Adipocyte (in vitro differentiated cells): Measurements from ENCODE around the gene LGR4.

Source experiments
- DNase-seq: peaks from one replicate; pipeline ENCODE4 v3.0.0-alpha.2; 2015; ENCODE audit warnings: low read depth
- H3K27me3 ChIP-seq: replicated peaks from 2 replicates; pipeline ENCODE4 v1.7.0; 2013; ENCODE audit warnings: mild to moderate bottlenecking, low read length, moderate library complexity; ENCODE audit not compliant: control insufficient read depth, insufficient read depth
- H3K36me3 ChIP-seq: 2 replicates; pipeline ENCODE4 v1.7.0; 2013; ENCODE audit warnings: low read length, mild to moderate bottlenecking, moderate library complexity; ENCODE audit not compliant: control insufficient read depth, insufficient read depth, severe bottlenecking
- H3K4me1 ChIP-seq: 2 replicates; pipeline ENCODE4 v1.7.0; 2013; ENCODE audit warnings: mild to moderate bottlenecking, low read length, moderate library complexity; ENCODE audit not compliant: control insufficient read depth, insufficient read depth
- H3K4me3 ChIP-seq: 2 replicates; pipeline ENCODE4 v1.7.0; 2013; ENCODE audit warnings: mild to moderate bottlenecking, low read length, moderate library complexity
- H3K9ac ChIP-seq: 2 replicates; pipeline ENCODE4 v1.7.0; 2013; ENCODE audit warnings: mild to moderate bottlenecking, low read length, moderate library complexity
- H3K9me3 ChIP-seq: 2 replicates; pipeline ENCODE4 v1.7.0; 2013; ENCODE audit warnings: mild to moderate bottlenecking, low read length, moderate library complexity; ENCODE audit not compliant: control insufficient read depth

LGR4 gene

GRCh38 chr11:27467181-27467913, 5.2 kb downstream of the LGR4 start:
- H3K27me3 ChIP-seq = no peaks in the 10 kb centered on the region
- H3K4me1 ChIP-seq = peaks cover 46% of the 10 kb centered on the region
- no peaks in the 10 kb centered on the region for H3K9me3 ChIP-seq
- H3K9ac ChIP-seq = no peak overlapping the region
- no peak for DNase-seq
- H3K36me3 ChIP-seq = no peaks in the 10 kb centered on the region
- H3K4me3 ChIP-seq = no peak overlapping the region

- Histone ChIP-seq H3K27me3 (no peaks in the 10 kb centered on the region), H3K9me3 (no peaks in the 10 kb centered on the region), H3K4me3 (no peak overlapping the region), H3K4me1 (peaks cover 45% of the 10 kb centered on the region), H3K36me3 (no peaks in the 10 kb centered on the region), H3K9ac (no peak overlapping the region)
- no peak for DNase-seq
These were observed 6.2 kb downstream of the LGR4 start for GRCh38 chr11:27466363-27466762.

GRCh38 chr11:27465629-27466028, 7.0 kb downstream of the LGR4 start:
- no peak for DNase-seq
- Histone ChIP-seq H3K27me3 (no peaks in the 10 kb centered on the region), H3K4me3 (no peak overlapping the region), H3K4me1 (peaks cover 37% of the 10 kb centered on the region), H3K9ac (no peak overlapping the region), H3K36me3 (no peaks in the 10 kb centered on the region), H3K9me3 (no peaks in the 10 kb centered on the region)

- Histone ChIP-seq H3K9me3 (no peaks in the 10 kb centered on the region), H3K4me3 (no peak overlapping the region), H3K9ac (no peak overlapping the region), H3K27me3 (no peaks in the 10 kb centered on the region), H3K4me1 (peaks cover 30% of the 10 kb centered on the region), H3K36me3 (no peaks in the 10 kb centered on the region)
- DNase-seq = no peak
These were observed 7.7 kb downstream of the LGR4 start for GRCh38 chr11:27464909-27465308.

GRCh38 chr11:27464289-27464696, 8.3 kb downstream of the LGR4 start:
- H3K9ac ChIP-seq = no peak overlapping the region
- no peak overlapping the region for H3K4me3 ChIP-seq
- no peaks in the 10 kb centered on the region for H3K9me3 ChIP-seq
- no peaks in the 10 kb centered on the region for H3K27me3 ChIP-seq
- DNase-seq = peak; percentile 51
- H3K36me3 ChIP-seq = no peaks in the 10 kb centered on the region
- H3K4me1 ChIP-seq = peaks cover 24% of the 10 kb centered on the region

GRCh38 chr11:27462543-27462942, 10.0 kb downstream of the LGR4 start:
- Histone ChIP-seq H3K36me3 (no peaks in the 10 kb centered on the region), H3K27me3 (no peaks in the 10 kb centered on the region), H3K9me3 (no peaks in the 10 kb centered on the region), H3K4me1 (peaks cover 11% of the 10 kb centered on the region), H3K4me3 (no peak overlapping the region), H3K9ac (no peak overlapping the region)
- no peak for DNase-seq

GRCh38 chr11:27460158-27460978, 12.2 kb downstream of the LGR4 start:
- DNase-seq = peak; percentile 36
- Histone ChIP-seq H3K4me3 (no peak overlapping the region), H3K9ac (no peak overlapping the region), H3K4me1 (peaks cover 26% of the 10 kb centered on the region), H3K27me3 (no peaks in the 10 kb centered on the region), H3K36me3 (no peaks in the 10 kb centered on the region), H3K9me3 (no peaks in the 10 kb centered on the region)

- H3K4me1 ChIP-seq = peaks cover 20% of the 10 kb centered on the region
- H3K9me3 ChIP-seq = no peaks in the 10 kb centered on the region
- no peak for DNase-seq
These were observed 13.4 kb downstream of the LGR4 start for GRCh38 chr11:27459191-27459590.

GRCh38 chr11:27458182-27458581, 14.4 kb downstream of the LGR4 start:
- DNase-seq = no peak
- no peak overlapping the region for H3K9ac ChIP-seq
- peaks cover 16% of the 10 kb centered on the region for H3K4me1 ChIP-seq
- H3K4me3 ChIP-seq = no peak overlapping the region
- H3K27me3 ChIP-seq = no peaks in the 10 kb centered on the region
- H3K9me3 ChIP-seq = no peaks in the 10 kb centered on the region
- H3K36me3 ChIP-seq = no peaks in the 10 kb centered on the region

More at GRCh38 chr11:27459191-27459590, 13.4 kb downstream of the LGR4 start:
- Histone ChIP-seq H3K4me3 (no peak overlapping the region), H3K36me3 (no peaks in the 10 kb centered on the region), H3K27me3 (no peaks in the 10 kb centered on the region), H3K9ac (no peak overlapping the region)

- H3K4me3 ChIP-seq = no peak overlapping the region
These were observed 15.7 kb downstream of the LGR4 start for GRCh38 chr11:27456795-27457329.

GRCh38 chr11:27456140-27456794, 16.3 kb downstream of the LGR4 start:
- Histone ChIP-seq H3K4me3 (no peak overlapping the region), H3K4me1 (peaks cover 28% of the 10 kb centered on the region)

More at GRCh38 chr11:27456795-27457329, 15.7 kb downstream of the LGR4 start:
- no peak for DNase-seq
- Histone ChIP-seq H3K9ac (no peak overlapping the region), H3K9me3 (no peaks in the 10 kb centered on the region), H3K36me3 (no peaks in the 10 kb centered on the region), H3K4me1 (peaks cover 22% of the 10 kb centered on the region), H3K27me3 (no peaks in the 10 kb centered on the region)

More at GRCh38 chr11:27456140-27456794, 16.3 kb downstream of the LGR4 start:
- H3K9me3 ChIP-seq = no peaks in the 10 kb centered on the region
- peak; percentile 62 for DNase-seq
- no peaks in the 10 kb centered on the region for H3K36me3 ChIP-seq
- H3K27me3 ChIP-seq = no peaks in the 10 kb centered on the region
- H3K9ac ChIP-seq = no peak overlapping the region
